HG03135 (cell line): Measurements from ENCODE around the gene TMEM190.

Experiments
- ATAC-seq: cut with Tn5 transposase; IDR thresholded peaks from one replicate; pipeline ENCODE4 v1.9.1; 2021; ENCODE audit warnings: mild to moderate bottlenecking, moderate library complexity; ENCODE audit not compliant: unreplicated experiment

The TMEM190 gene

GRCh38 chr19:55350620-55351315 is 25.9 kb upstream of the TMEM190 start:
- ATAC-seq, result no peak

DNA sequence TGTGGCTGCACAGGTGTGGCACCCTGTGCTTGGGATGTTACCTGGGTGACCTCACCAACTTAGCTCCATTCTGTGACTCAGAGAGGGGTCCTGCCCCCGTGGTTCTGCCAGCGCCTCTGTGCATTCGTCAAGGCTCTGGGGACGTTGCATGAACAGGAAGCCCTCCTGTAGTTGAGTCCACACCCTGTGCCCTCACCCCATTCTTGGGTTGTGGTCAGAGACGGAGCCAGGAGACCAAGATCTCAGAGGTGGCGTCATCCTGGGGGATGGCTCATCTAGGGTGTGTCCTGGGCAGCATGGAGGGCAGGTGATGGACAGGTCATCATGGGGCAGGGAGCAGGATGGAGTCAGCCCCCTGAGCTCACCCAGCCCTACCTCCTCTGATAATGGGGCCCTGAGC is 24.6 kb upstream of the TMEM190 start:
- no peak for ATAC-seq

GRCh38 chr19:55352549-55353145 is 24.0 kb upstream of the TMEM190 start:
- no peak for ATAC-seq

DNA sequence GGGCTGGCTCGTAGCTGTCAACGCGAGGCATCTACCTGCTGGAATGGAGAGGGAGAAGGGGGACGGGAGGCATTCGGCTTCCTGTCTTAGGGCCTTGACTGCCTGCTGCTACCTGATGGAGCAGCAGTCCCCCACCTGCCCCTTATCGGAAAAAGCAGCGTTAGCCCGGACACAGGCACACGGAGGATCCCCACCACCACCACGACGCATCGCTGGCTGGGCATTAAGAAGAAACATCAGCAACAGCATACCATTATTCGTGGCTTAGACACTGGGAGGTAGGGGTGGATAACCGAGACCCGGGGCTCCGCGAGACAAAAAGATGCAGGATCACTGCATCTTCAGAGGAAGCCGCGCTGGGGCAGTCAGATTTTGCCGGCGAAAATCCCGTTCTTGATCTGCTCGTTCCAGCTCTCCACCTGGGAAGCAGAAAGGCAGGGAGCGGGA is 23.2 kb upstream of the TMEM190 start:
- no peak for ATAC-seq

DNA sequence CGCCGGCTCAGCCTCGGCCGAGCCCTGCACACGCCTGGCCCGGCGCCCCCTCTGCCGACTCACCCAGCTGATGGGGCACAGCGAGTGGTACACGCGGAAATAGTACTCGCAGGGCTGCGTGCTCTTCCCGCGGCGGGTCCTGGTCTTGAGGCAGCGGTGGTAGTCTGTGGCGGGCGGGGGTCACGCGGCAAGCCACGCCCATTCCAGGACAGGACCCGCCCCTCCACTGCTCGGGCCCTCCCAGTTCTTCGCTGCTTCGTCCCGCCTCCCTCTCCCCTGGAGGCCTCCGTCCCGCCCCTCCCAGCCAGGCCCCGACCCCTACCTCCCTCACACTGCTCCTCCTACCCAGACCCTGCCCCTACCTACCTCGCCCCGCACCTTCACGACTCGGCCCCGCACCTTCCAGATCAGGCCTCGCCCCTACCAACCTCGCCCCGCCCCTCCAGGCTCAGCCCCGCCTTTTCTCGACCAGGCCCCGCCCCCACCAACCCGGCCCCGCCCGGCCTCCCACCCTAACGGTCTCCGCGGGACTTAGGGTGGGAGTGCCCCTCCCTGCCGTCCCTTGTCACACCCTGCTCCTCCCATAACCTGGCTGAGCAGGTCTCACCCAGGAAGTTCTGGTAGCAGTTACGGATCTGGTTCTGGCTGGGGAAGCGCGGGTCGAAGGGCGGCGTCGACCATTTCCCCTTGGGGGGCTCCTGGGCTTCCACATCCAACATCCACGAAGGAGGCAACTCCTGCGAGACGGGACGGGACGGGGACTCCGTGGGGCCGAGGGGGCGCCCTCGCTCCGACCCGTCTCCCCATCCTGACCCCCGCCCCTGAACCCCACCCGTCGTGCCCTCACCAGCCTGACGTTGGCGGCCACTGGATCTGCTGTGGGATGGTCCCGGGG is 22.6 kb upstream of the TMEM190 start:
- ATAC-seq, result no peak

DNA sequence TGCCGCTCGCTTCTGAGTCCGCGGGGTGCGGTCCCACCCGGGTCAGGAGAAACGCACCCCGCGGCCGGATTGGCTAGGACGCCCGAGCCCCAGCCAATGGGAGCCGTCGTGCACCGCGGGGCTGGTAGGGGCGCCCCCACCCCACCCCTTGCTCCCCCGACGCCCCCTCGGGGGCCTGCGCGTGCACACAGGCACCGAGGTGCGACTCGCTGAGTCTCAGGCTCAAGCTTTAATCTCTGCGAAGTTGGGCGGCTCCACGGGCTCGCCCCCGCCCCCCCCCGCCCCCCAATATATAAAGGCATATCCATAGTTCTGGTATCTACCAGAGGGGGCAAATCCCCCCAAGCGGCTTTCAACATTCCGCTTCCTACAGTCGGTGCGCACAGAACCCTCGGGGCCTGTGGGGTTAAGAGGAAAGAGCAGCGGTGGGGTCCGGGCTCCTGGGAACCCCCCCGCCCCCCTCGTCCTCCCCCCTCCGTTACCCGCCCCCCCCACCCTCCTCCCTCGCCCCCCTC is 21.9 kb upstream of the TMEM190 start, which contains the start of gene COX6B2:
Gene COX6B2 (minus strand): TSS at position 22 of the 515 bp plus-strand sequence. CDS start 198 bp downstream, outside the sequence.
- no peak for ATAC-seq

GRCh38 chr19:55355213-55355821 is 21.3 kb upstream of the TMEM190 start:
- no peak for ATAC-seq

DNA sequence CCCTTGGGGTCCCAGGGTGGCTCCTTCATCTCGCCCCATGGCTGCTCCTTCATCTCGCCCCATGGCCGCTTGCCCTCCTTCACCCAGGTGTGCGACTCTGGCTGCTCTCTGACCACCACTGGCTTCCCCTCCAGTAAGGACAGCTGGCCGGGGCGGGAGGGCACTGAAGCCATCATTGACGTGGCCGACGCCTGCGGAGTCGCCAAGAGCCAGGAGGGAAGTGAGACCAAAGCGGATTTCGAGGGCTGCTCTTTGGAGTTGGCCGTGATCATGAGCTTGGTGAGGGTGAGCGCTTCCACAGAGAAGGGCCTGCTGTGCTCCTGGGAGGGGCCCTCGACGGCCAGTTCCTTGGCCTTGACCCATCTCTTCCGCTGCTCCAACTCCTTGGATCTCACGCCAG is 18.1 kb upstream of the TMEM190 start:
- no peak for ATAC-seq

DNA sequence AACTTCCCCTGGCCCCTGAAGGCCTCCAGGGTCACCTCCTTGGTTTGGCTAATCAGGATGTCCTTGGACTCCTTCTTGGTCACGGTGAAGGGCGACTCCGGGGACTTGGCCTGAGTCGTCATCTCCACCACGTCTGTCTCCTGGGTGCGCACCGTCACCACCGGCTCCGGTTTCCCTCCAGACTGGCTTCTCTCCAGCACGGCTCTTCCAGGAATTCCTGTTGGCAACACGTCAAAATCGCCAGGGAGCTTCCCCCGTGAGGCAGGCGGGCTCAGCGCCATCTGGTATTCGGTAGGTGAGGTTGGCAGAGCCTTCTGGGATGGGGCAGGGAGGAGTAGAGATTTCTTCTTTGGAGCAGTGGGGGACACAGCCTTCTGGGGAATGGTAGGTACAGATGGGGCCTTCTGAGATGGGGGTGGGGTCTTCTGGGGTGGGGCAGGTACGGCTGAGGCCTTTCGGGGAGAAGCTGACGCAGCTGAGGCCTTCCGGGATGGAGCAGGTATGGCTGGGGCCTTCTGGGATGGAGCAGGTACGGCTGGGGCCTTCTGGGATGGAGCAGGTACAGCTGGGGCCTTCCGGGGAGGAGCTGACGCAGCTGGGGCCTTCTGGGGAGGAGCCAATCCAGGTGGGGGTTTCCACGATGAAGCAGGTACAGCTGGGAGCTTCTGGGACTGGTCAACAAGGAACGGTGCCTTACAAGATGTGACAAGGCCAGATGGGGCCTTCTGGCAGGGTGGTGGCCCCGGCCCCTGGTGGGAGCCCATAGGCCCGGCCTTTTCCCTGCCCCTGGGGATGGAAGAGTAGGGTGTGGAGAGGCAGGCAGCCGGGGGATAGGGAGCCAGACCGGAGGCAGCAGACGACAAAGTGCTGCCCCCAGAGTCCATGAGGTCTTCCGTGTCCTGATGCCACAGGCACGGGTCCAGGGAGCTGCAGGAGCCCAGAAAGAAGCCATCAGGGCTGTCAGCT is 17.4 kb upstream of the TMEM190 start:
- ATAC-seq, result no peak

DNA sequence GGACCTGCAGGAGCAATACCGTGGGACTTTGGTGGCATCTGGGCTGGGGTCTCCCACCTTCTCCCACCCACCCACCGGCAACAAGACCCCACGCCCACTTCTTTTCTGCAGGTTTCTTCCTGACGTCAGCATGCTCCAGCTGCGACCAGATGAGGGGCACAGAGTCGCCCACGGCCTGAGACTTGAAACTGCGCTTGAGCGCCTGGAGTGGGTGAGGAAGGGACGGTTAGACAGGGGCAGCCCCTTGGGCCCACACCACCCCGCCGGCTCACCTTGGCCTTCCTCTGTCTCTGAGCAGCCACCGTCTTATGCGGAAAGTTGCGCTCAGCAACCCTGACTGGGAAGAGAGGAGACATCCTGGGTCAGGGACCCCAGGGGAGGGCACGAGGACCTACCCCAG is 15.7 kb upstream of the TMEM190 start:
- no peak for ATAC-seq

DNA sequence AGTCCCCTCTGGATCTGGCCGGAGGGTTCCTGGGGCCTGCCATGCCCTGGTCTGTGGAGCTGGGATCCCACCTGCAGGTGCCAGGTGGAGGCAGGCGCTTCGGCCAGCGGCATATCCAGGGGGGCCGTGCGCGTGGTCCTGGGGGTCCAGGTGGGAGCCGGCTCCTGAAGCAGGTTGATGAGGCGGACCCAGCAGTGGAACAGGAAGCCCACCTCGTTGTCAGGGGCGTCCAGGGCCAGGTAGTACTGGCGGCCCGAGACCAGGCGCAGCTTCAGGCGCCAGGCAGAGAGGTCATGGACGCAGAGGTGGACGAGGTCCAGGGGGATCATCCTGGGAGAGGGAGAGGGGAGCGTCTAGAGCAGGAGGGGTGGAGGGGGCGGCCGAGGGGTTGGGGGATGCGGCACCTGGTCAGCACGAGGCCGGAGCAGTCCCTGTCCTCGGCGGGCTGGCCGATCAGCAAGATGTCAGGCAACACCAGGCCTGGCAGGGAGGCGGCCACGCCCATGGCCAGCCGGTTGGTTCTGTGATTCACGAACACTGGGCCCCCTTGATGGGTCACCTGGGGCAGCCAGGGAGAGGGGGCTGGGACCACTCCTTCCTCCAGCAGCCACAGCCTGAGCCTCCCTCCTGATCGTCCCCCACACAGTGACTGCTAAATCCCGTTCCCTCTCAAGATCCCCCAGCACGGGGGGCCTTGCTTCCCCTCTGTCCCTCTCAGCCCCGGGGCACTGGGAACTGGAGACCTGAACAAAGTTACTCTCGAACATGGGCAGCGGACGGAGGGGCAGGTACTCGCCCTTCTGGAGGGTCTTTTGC is 14.2 kb upstream of the TMEM190 start:
- no peak for ATAC-seq

- ATAC-seq, result no peak
These were observed 13.5 kb upstream of the TMEM190 start, which contains the start of gene GARIN5B for GRCh38 chr19:55362990-55363716. GARIN5B (minus strand) TSS chr19:55363260; CDS start chr19:55363066, 194 bp downstream.

DNA sequence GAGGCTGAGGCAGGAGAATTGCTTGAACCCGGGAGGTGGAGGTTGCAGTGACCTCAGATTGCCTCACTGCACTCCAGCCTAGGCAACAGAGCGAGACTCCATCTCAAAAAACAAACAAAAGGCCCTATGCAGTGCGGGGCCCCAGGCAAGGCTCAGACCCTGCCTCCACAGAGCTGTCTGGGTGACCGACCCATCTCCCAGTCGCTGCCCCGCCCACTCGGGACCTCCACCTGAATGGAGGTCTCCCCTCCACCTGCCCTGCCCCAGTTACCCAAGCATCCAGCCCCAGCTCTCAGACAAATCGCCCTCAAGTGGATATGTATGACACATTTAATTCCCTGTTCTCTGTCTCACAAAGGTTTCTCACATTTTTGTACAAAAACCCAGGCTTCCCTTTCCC is 11.4 kb upstream of the TMEM190 start:
- no peak for ATAC-seq

DNA sequence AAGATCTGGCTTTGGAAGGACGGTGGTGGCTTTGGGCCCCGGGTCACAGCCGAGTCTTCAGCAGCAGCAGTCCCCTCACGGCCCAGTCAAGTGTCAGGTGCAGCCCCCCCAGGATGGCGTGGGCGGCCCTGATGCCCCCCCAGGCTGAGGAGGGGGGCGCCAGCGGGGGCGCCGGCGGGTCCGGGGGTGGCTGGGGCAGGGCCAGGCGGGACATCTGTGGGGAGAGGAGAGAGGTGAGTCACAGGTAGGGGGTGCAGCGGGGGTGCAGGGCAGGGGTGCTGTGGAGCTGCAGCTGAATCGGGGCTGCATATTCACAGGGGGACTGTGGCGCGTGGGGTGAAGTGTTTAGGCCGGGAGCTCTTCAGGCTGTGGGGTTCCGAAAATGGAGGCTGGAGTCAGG is 10.7 kb upstream of the TMEM190 start:
- no peak for ATAC-seq

GRCh38 chr19:55366790-55367189 is 9.8 kb upstream of the TMEM190 start:
- no peak for ATAC-seq

GRCh38 chr19:55368106-55368505 is 8.5 kb upstream of the TMEM190 start:
- ATAC-seq, result no peak

- no peak for ATAC-seq
These were observed 7.7 kb upstream of the TMEM190 start for GRCh38 chr19:55368701-55369563.
